Measurements from ENCODE around the gene AP5B1. TPM values are rescaled to one million over a fixed set of nuclear protein-coding genes. Genes with fewer than 3 reads are reported as not detected.

AP5B1 gene
- total RNA-seq, 1 experiment from 2014 or later = 2.0 TPM

DNA sequence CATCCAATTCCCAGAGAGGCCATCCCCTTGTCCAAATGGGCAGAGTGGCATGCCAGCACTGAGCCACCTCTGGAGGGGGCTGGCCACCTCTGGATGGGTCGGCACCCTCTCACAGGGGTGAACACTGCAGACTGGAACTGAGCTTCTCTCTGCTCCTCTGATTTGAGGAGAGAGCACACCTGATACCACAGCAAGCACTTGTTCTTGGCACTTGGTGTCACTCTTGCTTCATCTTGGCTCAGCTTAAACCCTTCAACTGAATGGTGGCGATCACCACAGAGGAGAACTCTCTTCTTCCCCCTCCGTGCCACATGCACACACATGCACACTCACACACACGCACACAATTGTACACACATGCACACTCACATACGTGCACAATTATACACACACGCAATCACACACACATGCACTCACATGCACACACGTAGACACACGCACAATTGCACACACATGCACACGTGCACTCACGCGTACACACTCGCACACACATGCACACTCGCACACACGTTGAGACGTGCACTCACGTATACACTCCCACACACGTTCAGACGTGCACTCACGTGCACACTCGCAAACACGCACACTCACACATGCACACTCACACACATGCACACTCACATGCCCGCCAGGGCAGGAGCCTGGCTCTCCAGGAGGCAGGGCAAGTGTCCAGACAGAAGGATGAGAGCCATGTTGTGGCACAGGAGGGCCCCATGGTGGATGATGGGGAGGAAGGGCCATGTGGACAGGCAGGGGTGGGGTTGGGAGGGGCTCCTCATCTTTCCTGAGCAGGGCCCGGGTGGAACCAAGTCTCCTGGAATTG is 29.5 kb upstream of the AP5B1 start:
- H3K27ac ChIP-seq = no peak overlapping the region
- 0 out of 2 replicates have a peak, but pooled peaks cover 3% of the 10 kb centered on the region for H3K4me1 ChIP-seq
- H3K9me3 ChIP-seq (replicated peaks) = no peaks in the 10 kb centered on the region
- no peak overlapping the region for H3K4me3 ChIP-seq
- peaks cover 11% of the 10 kb centered on the region for H3K27me3 ChIP-seq
- no peaks in the 10 kb centered on the region for H3K36me3 ChIP-seq
- no peak for DNase-seq

DNA sequence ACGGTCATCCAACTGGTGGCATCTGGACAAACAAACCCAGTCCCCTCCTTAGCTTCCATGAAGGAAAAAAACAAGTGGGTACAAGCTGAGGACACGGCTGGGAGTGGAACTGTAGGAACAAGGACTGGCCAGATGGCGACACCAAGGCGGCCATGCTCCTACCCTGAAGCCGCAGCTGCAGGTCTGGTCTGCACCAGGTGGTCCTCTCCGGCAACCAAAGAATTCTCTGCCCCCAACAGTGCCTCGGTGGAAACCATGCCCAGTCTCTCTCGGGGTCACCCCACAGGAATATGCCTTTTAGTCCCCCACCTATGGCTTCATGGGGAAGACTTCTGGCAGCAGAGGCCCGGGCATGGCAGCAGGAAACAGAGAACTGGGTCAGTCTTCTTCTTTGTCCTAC is 28.7 kb upstream of the AP5B1 start:
- Histone ChIP-seq H3K36me3 (no peaks in the 10 kb centered on the region), H3K27ac (no peak overlapping the region), H3K4me1 (0 out of 2 replicates have a peak, but pooled peaks cover 3% of the 10 kb centered on the region), H3K27me3 (peaks cover 12% of the 10 kb centered on the region), H3K4me3 (no peak overlapping the region), H3K9me3 (replicated peaks) (no peaks in the 10 kb centered on the region)
- no peak for DNase-seq

DNA sequence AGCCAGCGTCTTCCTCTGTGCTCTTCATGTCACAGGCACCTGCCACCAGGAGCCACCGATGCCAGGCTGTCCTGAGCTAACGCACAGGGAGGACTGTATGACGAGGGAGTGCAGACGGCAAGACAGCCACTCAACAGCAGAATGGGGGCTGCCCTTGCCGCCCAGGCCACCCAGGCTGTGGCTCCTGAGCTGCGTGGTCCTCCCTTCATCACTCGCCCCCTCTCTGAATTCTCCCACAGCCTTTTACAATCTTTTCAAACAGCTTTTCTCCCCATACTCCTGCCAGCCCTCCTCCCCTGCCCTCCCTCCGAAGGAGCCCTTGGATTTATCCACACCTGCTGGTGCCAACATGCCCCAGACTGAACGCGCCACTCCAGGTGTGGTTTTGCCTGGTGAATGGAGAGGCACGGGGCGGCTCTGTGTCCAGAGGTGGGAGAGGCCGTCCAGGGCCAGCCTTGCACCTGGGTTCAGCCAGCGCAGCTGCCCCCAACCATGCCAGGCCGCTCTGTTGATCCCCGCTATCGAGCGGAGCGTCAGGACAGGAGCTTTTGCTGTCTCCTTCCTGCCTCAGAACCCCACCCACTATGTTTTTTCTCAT is 28.1 kb upstream of the AP5B1 start:
- H3K27me3 ChIP-seq = peaks cover 15% of the 10 kb centered on the region
- no peak for DNase-seq

DNA sequence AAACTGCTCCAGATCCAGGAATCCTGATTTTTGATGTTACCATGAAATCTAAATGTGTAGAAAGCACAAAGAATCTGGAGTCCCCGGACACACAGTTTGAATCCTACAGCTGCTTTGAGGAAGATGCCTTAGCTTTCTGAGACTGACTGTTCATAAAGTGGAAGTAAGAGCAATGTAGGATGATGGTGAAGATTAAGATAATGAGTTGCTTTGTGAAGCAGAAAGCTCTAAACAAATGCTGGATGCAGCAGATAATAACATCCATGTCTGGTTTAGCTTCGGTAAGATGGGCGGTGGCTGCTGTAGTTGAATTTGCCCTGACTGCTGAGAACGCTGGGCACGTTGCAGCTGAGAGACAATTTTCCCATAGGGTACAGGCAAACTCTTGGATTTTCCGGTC is 26.2 kb upstream of the AP5B1 start:
- Histone ChIP-seq H3K9me3 (replicated peaks) (no peaks in the 10 kb centered on the region), H3K27ac (no peak overlapping the region), H3K4me3 (no peak overlapping the region), H3K36me3 (no peaks in the 10 kb centered on the region), H3K4me1 (0 out of 2 replicates have a peak, but pooled peaks cover 3% of the 10 kb centered on the region), H3K27me3 (peaks cover 25% of the 10 kb centered on the region)
- no peak for DNase-seq

More for the DNA sequence above, 28.1 kb upstream of the AP5B1 start:
- no peak overlapping the region for H3K4me3 ChIP-seq
- no peak overlapping the region for H3K27ac ChIP-seq
- 0 out of 2 replicates have a peak, but pooled peaks cover 3% of the 10 kb centered on the region for H3K4me1 ChIP-seq
- no peaks in the 10 kb centered on the region for H3K9me3 ChIP-seq (replicated peaks)
- H3K36me3 ChIP-seq = no peaks in the 10 kb centered on the region

DNA sequence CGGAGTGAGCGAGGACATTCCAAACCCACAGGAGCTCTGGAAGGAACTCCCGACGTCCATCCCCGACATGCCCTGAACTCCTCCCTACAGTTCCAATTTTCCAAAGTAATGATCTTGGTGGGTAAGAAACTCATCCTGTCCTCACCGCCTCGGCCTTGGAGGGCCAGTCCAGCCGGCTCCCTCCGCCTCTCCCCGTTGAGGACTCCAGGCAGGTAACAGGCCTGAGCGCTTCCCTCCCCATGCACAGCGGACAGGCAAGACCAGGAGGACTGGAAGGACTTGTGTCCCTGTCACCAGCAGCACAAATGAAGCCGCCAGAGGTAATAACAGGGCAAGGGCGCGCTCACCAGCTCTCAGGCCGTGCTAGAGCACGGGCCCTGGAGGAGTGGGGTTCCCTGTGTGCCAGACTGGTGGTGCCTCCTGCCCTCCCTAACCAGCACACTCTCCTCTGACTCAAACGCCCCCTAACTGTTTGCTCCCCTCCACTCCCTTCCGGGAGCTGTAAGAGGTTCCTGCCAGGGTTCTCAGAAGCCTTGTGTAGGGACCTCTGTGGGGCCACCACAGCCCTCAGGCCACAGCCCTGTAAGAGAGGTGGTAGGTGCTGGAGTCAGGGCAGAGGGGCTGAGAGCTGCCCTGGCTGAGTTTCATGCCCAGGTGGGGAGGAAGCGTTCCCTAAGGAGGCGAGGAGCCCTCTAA is 23.2 kb upstream of the AP5B1 start:
- Histone ChIP-seq H3K4me1 (no peaks in the 10 kb centered on the region), H3K9me3 (replicated peaks) (no peaks in the 10 kb centered on the region), H3K36me3 (no peaks in the 10 kb centered on the region), H3K27me3 (peaks cover 39% of the 10 kb centered on the region), H3K4me3 (no peak overlapping the region), H3K27ac (no peak overlapping the region)
- DNase-seq = no peak

DNA sequence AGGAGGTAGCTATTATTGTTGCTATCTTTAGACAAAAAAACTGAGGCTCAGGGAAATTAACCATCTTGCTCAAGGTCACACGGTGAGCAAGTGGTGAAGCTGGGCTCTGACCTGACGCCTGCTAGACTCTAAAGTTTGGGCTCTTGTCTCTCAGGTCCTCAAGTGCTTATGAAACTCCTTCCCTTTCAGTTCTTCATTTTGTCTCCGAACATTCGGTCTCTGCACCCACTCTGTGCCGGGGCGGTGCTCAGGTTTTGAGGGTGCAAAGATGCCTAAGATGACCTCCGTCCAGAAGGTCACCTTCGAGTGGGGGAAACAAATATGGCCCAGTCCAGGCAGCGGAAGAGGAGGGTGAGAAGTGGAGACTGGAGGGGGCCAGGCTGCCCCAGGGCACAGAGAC is 22.1 kb upstream of the AP5B1 start:
- Histone ChIP-seq H3K4me1 (no peaks in the 10 kb centered on the region), H3K4me3 (no peak overlapping the region), H3K27ac (no peak overlapping the region), H3K36me3 (no peaks in the 10 kb centered on the region), H3K27me3 (peaks cover 39% of the 10 kb centered on the region), H3K9me3 (replicated peaks) (no peaks in the 10 kb centered on the region)
- DNase-seq = no peak

DNA sequence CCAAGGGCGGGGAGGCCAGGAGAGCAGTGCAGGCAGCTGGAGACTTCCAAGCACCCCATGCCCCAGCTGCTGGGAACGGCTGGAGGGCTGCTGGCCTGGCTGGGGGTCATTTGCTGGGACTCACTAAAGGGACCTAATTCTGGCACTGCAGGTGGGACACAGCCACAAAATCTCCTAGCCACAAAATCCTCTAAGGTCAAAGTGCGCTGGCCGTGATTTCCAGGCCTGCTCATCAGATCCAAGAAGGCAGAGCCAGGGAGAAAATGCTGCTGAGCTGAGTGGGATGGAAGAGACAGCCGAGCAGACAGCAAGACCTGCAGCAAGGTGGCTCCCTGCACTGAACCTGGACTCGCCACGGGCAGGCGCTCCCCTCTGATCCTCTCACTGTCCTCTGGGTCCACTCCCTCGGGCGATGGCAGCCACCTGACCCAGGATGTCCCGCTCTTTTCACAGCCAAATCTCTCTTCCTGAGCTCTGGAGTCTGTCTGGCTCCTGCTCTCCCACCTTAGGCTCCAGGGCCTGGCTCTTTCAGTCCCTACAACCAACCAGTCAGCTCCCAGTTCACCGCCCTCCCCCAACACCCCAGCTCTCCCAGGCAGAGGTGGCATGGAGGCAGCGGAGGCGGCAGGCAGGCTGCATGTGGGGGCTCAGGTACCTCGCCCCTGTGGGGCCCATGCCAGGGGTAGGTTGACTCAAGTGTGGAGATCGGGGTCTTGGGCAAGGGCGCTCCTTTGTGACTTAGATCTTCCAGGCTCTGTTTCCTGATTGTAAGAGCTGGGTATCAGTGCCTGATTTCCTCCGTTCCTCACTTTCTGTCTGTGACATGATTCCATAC is 20.6 kb upstream of the AP5B1 start:
- peaks cover 50% of the 10 kb centered on the region for H3K27me3 ChIP-seq

DNA sequence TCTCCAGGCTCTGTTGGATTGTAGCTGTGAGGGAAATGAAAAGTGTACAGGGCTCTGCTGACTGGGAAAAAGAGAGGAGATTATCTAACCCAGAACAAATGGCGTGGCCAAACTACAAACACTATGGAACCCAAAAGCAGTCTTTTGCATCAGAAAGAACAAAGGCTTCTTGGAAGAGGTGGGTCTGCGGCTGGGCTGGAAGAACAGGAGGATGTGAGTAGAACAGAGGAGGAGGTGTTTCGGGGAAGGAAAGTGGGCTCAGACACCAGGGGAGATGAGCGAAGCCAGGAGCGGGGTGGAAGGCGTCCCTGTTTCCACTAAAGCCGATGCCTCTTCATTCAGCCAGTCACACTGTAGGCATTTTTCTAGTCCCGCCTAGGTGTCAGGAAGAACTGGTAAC is 18.1 kb upstream of the AP5B1 start:
- Histone ChIP-seq H3K4me1 (no peaks in the 10 kb centered on the region), H3K4me3 (no peak overlapping the region), H3K9me3 (replicated peaks) (no peaks in the 10 kb centered on the region), H3K27me3 (peaks cover 54% of the 10 kb centered on the region), H3K36me3 (no peaks in the 10 kb centered on the region), H3K27ac (no peak overlapping the region)
- DNase-seq = no peak

More for the DNA sequence above, 20.6 kb upstream of the AP5B1 start:
- Histone ChIP-seq H3K9me3 (replicated peaks) (no peaks in the 10 kb centered on the region), H3K4me1 (no peaks in the 10 kb centered on the region), H3K4me3 (no peak overlapping the region), H3K27ac (no peak overlapping the region), H3K36me3 (no peaks in the 10 kb centered on the region)
- DNase-seq = no peak

DNA sequence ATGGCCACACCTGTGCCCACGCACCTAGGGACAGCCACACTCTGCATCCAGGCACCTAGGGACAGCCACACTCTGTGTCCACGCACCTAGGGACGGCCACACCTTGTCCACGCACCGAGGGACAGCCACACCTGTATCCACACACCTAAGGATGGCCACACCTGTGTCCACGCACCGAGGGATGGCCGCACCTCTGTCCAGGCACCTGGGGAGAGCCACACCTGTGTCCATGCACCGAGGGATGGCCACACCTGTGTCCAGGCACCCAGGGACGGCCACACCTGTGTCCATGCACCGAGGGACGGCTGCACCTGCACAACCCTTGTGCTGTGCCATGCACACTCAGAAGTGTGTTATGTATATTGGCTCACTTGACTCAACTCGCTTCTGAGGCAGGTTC is 16.9 kb upstream of the AP5B1 start:
- no peak overlapping the region for H3K4me3 ChIP-seq
- DNase-seq = no peak
- H3K27ac ChIP-seq = no peak overlapping the region
- H3K36me3 ChIP-seq = no peaks in the 10 kb centered on the region
- no peaks in the 10 kb centered on the region for H3K9me3 ChIP-seq (replicated peaks)
- peaks cover 52% of the 10 kb centered on the region for H3K27me3 ChIP-seq
- H3K4me1 ChIP-seq = no peaks in the 10 kb centered on the region

DNA sequence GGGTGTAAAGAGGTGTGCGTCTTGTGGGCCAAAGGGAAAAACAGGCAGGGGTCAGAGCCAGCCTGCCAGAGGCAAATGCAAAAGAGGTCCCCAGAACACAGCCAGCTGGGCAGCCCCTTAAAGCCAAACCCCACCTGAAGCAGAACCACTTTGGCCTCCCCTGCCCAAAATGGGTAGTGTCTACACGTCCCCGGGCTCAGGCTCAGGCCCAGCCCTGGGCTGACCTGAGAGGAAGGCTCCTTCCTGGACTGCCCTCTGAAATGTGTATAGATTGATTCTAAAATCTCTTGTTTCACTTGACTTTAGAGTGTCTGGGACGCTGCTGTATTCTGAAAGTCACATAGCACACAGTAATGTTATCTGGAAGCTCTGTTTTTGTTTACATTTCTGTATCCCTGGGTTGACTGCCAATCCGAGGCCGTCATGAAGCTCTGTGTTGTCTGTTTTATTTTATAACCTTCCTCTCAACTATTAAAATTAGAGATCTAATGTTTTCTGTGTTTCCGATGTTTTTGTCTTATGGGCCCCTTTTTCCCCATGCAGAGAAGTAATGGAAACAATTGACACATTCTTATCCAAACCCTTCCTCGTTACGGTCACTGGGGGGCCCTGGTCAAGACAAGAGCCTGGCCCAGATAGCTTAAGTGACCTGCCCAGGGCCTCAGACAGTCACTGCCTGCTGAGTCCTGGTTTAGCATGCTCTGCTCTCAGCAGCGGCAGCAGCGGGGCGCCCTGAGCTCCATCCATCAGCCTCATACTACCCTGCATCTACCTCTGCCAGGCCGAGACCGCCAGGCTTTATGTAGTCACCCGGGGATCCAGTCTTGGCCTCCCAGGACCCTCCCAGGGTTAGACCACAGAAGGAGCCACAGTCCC is 16.2 kb upstream of the AP5B1 start:
- H3K4me1 ChIP-seq = no peaks in the 10 kb centered on the region
- H3K27me3 ChIP-seq = peaks cover 57% of the 10 kb centered on the region
- no peak overlapping the region for H3K27ac ChIP-seq
- no peaks in the 10 kb centered on the region for H3K36me3 ChIP-seq
- DNase-seq = no peak
- H3K9me3 ChIP-seq (replicated peaks) = no peaks in the 10 kb centered on the region
- H3K4me3 ChIP-seq = no peak overlapping the region

DNA sequence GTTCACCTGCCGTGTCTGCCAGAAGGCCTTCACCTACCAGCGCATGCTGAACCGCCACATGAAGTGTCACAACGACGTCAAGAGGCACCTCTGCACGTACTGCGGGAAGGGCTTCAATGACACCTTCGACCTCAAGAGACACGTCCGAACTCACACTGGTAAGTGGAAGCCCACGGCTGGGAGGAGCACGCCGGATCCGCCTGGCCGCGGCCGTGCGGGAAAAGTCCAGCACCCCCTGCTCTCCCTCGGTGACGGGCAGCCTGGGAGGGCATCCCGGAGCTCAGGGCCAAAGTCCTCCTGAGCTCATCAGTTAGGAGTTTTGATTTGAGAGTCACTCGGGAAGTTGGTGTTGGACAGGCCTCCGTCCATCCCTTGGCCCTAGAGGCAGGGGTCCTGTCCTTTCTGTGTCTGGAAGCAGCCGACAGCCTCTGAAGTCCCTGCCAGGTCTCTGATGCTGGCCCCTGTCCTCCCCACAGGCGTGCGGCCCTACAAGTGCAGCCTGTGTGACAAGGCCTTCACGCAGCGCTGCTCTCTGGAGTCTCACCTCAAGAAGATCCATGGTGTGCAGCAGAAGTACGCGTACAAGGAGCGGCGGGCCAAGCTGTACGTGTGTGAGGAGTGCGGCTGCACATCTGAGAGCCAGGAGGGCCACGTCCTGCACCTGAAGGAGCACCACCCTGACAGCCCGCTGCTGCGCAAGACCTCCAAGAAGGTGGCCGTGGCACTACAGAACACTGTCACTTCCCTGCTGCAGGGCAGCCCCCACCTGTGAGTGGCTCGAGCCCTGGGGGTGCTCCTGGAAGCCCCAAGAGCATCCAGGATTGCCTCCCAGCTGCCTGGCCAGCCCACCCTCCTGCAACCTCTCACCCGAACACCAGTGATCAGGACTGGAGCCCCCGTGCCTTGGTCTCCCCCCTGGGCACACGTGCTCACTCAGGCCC is 14.1 kb upstream of the AP5B1 start:
- no peaks in the 10 kb centered on the region for H3K36me3 ChIP-seq
- H3K27ac ChIP-seq = no peak overlapping the region
- no peaks in the 10 kb centered on the region for H3K4me1 ChIP-seq
- no peak for DNase-seq
- H3K4me3 ChIP-seq = no peak overlapping the region
- peaks cover 63% of the 10 kb centered on the region for H3K27me3 ChIP-seq
- no peaks in the 10 kb centered on the region for H3K9me3 ChIP-seq (replicated peaks)

DNA sequence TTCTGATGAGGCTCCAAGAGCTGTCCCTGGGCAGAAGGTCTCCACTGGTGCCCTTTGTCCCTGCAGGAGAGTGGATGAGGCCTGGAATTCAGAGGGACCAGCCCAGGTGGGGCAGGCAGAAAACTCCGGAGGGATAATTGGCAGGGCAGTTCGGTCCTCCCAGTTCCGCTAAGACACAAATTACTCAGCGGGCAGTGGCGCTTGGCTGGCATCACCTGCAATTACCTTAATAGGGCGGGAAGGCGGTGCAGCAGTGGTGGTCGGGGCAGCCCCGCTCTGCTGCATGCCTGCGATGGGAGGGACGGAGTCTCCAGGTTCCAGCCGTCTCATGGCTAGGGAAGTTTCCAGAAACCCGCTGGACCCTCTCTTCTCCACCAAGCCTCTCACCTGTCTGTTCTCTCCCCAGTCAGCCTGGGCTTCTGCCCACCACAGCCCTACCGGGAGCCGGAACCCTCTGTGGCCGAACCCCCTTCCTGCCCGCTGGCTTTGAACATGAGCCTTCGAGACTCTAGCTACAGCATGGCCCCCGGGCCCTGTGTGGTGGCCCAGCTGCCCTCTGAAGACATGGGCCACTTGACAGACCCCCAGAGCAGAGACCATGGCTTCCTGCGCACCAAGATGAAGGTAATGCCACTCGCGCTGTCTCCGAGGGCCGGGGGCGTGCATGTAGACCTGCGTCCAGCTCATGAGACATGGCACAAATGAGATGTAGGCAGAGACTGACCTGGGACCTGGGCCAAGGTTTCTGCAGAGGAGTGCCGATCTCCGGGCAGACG is 13.0 kb upstream of the AP5B1 start:
- Histone ChIP-seq H3K9me3 (replicated peaks) (no peaks in the 10 kb centered on the region), H3K4me3 (no peak overlapping the region), H3K27ac (no peak overlapping the region), H3K4me1 (no peaks in the 10 kb centered on the region), H3K36me3 (no peaks in the 10 kb centered on the region), H3K27me3 (peaks cover 57% of the 10 kb centered on the region)
- no peak for DNase-seq

All from SJCRH30 (cell line).